Vagina (tissue), 2 donors: Measurements from ENCODE around the gene WDR20.

ENCODE experiments used
- POLR2A ChIP-seq, 2 donors: fragments of 450-650 bp; IDR thresholded peaks; one replicate each; pipeline ENCODE4 v1.6.1; 2017; ENCODE audit warnings: antibody characterized with exemption in 2 of 2, mild to moderate bottlenecking in 2 of 2, moderate library complexity in 2 of 2
- POLR2AphosphoS5 ChIP-seq, 2 donors: sonication (generic); formaldehyde crosslinking; IDR thresholded peaks; one replicate each; pipeline ENCODE4 v1.9.0; 2017; ENCODE audit warnings: antibody characterized with exemption in 2 of 2, mild to moderate bottlenecking in 2 of 2, low read depth in 1 of 2; ENCODE audit not compliant: insufficient read depth in 1 of 2
- TF ChIP-seq, protein P1 (sequence below), 3 experiments: fragments of 450-650 bp in 2 of 3; fragments of 200-600 bp in 1 of 3; sonication (generic) in 1 of 3; IDR thresholded peaks; one replicate each; pipeline ENCODE4 v1.5.1; 2017 to 2019; ENCODE audit warnings: antibody characterized with exemption in 3 of 3, mild to moderate bottlenecking in 2 of 3, moderate library complexity in 2 of 3

DNA sequence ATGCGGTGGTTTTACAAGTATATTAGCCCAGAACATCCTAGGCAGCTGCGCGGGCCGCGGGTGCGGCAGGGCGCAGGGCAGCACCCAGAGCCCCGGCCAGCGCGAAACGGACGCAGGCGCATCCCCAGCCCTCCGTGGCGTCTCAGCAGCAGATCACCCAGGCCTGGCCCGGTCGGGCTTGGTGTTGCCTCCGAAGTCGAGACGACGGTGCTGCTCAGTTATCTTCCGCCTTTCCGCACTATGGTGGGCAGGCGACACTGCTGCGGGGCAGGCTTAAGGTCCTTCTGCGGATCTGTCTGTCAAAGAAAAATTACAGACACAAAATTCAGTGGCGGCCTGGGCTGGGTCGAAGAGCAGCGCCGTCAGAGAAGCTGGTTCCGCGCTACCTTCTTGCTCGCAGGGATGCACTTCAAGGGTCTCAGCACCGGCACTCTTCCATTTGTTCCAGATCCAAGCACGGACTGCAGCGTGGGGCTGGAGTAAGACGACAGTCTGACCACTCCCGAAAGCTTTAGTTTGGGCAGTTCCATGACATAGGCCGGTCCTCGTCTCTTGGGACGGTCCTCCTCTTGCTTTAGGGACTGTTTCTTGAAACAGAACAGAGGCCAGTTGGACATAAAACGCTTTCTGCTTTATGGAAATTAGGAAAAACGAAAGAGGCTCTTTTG is 89.5 kb downstream of the WDR20 start:
- TF ChIP-seq POLR2AphosphoS5 (IDR thresholded peaks at IDR 0.05; ENCODE audit: insufficient read depth in 1 of 2, low read depth in 1 of 2) (no peak), POLR2A (IDR thresholded peaks at IDR 0.05) (no peak)
- TF ChIP-seq, protein P1, sequence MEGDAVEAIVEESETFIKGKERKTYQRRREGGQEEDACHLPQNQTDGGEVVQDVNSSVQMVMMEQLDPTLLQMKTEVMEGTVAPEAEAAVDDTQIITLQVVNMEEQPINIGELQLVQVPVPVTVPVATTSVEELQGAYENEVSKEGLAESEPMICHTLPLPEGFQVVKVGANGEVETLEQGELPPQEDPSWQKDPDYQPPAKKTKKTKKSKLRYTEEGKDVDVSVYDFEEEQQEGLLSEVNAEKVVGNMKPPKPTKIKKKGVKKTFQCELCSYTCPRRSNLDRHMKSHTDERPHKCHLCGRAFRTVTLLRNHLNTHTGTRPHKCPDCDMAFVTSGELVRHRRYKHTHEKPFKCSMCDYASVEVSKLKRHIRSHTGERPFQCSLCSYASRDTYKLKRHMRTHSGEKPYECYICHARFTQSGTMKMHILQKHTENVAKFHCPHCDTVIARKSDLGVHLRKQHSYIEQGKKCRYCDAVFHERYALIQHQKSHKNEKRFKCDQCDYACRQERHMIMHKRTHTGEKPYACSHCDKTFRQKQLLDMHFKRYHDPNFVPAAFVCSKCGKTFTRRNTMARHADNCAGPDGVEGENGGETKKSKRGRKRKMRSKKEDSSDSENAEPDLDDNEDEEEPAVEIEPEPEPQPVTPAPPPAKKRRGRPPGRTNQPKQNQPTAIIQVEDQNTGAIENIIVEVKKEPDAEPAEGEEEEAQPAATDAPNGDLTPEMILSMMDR (IDR thresholded peaks at IDR 0.05), result no peak
